SK-N-SH (cell line): ENCODE measurements around the gene DEGS1. TPM values are rescaled to one million over a fixed set of nuclear protein-coding genes. Genes with fewer than 3 reads are reported as not detected.

Experiments
- CTCF ChIA-PET: fragments of 300-600, 350-600 bp; formaldehyde crosslinking; extraction: SDS; loops from one replicate; lab custom pipeline; 2021; lab: Yijun Ruan, JAX
- POLR2A ChIA-PET: fragments of 350-600 bp; sonication (Branson Sonifier 250); formaldehyde crosslinking; extraction: SDS; loops from one replicate; lab custom pipeline; 2020; ENCODE audit warnings: antibody characterized with exemption, inconsistent platforms; lab: Yijun Ruan, JAX
- DNase-seq: peaks from one replicate; pipeline ENCODE4 v3.0.0; 2012
- H2AFZ ChIP-seq: fragments of 200-600 bp; sonication (generic); 2 replicates; pipeline ENCODE4 v1.8.1; 2016; ENCODE audit warnings: antibody characterized with exemption, mild to moderate bottlenecking, low read depth
- H3F3A ChIP-seq: fragments of 200-600 bp; sonication (generic); replicated peaks from 2 replicates; pipeline ENCODE3; 2016; ENCODE audit warnings: antibody characterized with exemption, mild to moderate bottlenecking; ENCODE audit not compliant: insufficient read depth
- H3K27ac ChIP-seq, 2 experiments: fragments of 200-500 bp in 1 of 2; fragments of 200-600 bp in 1 of 2; sonication (Bioruptor generic) in 1 of 2; sonication (generic), shearing (Covaris generic) in 1 of 2; 2 replicates each; pipeline versions ENCODE4 v1.5.1 to v1.6.1; 2014 to 2016; ENCODE audit warnings: low read depth in 2 of 2, inconsistent platforms in 1 of 2, low read length in 1 of 2, mild to moderate bottlenecking in 1 of 2, mixed read lengths in 1 of 2
- H3K27me3 ChIP-seq: fragments of 200-600 bp; sonication (generic), shearing (Covaris generic); 2 replicates; pipeline ENCODE4 v1.6.1; 2016; ENCODE audit warnings: mixed run types; ENCODE audit not compliant: insufficient read depth
- H3K36me3 ChIP-seq, 2 experiments: fragments of 200-500 bp in 1 of 2; fragments of 200-600 bp in 1 of 2; sonication (Bioruptor generic) in 1 of 2; sonication (generic) in 1 of 2; replicated peaks in 1 of 2; 2 replicates each; pipeline versions ENCODE3 to v1.5.1; 2014 to 2016; ENCODE audit warnings: low read length in 1 of 2, mild to moderate bottlenecking in 1 of 2; ENCODE audit not compliant: insufficient read depth in 2 of 2, control insufficient read depth in 1 of 2
- H3K4me1 ChIP-seq, 2 experiments: fragments of 200-500 bp in 1 of 2; fragments of 200-600 bp in 1 of 2; sonication (Bioruptor generic) in 1 of 2; sonication (generic), shearing (Covaris generic) in 1 of 2; 2 replicates each; pipeline versions ENCODE4 v1.5.1 to v1.6.1; 2014 to 2016; ENCODE audit warnings: low read depth in 1 of 2, low read length in 1 of 2, mixed run types in 1 of 2; ENCODE audit not compliant: insufficient read depth in 2 of 2, control insufficient read depth in 1 of 2
- H3K4me2 ChIP-seq: fragments of 200-600 bp; sonication (generic), shearing (Covaris generic); 2 replicates; pipeline ENCODE4 v1.6.1; 2017; ENCODE audit warnings: mixed run types
- H3K4me3 ChIP-seq, 2 experiments: fragments of 200-500 bp in 1 of 2; fragments of 200-600 bp in 1 of 2; sonication (Bioruptor generic) in 1 of 2; sonication (generic), shearing (Covaris generic) in 1 of 2; 2 replicates each; pipeline versions ENCODE4 v1.5.1 to v1.8.1; 2014 to 2016; ENCODE audit warnings: low read depth in 2 of 2, inconsistent platforms in 1 of 2, low read length in 1 of 2, mild to moderate bottlenecking in 1 of 2, mixed read lengths in 1 of 2, moderate library complexity in 1 of 2
- H3K79me2 ChIP-seq: fragments of 200-600 bp; sonication (generic); 2 replicates; pipeline ENCODE4 v1.8.1; 2017; ENCODE audit warnings: mild to moderate bottlenecking; ENCODE audit not compliant: insufficient read depth
- H3K9ac ChIP-seq: fragments of 200-600 bp; sonication (generic); 2 replicates; pipeline ENCODE4 v1.6.1; 2017; ENCODE audit warnings: mixed run types
- H3K9me2 ChIP-seq: fragments of 200-600 bp; sonication (generic); 2 replicates; pipeline ENCODE4 v1.6.1; 2017; ENCODE audit warnings: mixed run types
- H3K9me3 ChIP-seq: fragments of 200-600 bp; sonication (generic); 2 replicates; pipeline ENCODE4 v1.6.1; 2017; ENCODE audit warnings: mixed run types, mild to moderate bottlenecking, moderate library complexity
- H4K20me1 ChIP-seq: fragments of 200-600 bp; sonication (generic); 2 replicates; pipeline ENCODE4 v1.6.1; 2017; ENCODE audit warnings: mild to moderate bottlenecking, mixed run types; ENCODE audit not compliant: insufficient read depth
- ELF1 ChIP-seq: IDR thresholded peaks from 2 replicates; pipeline ENCODE4 v1.4.0; 2012
- EZH2phosphoT487 ChIP-seq: fragments of 200-600 bp; sonication (generic); IDR thresholded peaks from 2 replicates; pipeline ENCODE4 v1.6.1; 2017; ENCODE audit warnings: low read depth, mixed run types, mild to moderate bottlenecking, antibody characterized with exemption, moderate library complexity, borderline replicate concordance
- GATA2 ChIP-seq: sonication (generic); formaldehyde crosslinking; IDR thresholded peaks from 2 replicates; pipeline ENCODE4 v1.5.0; 2020; ENCODE audit warnings: mild to moderate bottlenecking, missing genetic modification reagents
- JUND ChIP-seq: IDR thresholded peaks from 2 replicates; pipeline ENCODE4 v1.4.0; 2012
- MEF2A ChIP-seq: IDR thresholded peaks from 2 replicates; pipeline ENCODE4 v1.4.0; 2012; ENCODE audit warnings: low read depth, borderline replicate concordance
- MXI1 ChIP-seq: IDR thresholded peaks from 2 replicates; pipeline ENCODE4 v1.6.1; 2012; ENCODE audit warnings: mild to moderate bottlenecking, low read depth, low read length, improper control_type of control experiment
- NFIC ChIP-seq: IDR thresholded peaks from 2 replicates; pipeline ENCODE4 v1.4.0; 2012; ENCODE audit warnings: borderline replicate concordance
- NRF1 ChIP-seq: IDR thresholded peaks from 2 replicates; pipeline ENCODE4 v1.6.1; 2012; ENCODE audit warnings: low read depth, mild to moderate bottlenecking, low read length
- RFX5 ChIP-seq: IDR thresholded peaks from 2 replicates; pipeline ENCODE4 v1.6.1; 2012; ENCODE audit warnings: mild to moderate bottlenecking, improper control_type of control experiment, low read length
- RXRA ChIP-seq: IDR thresholded peaks from 2 replicates; pipeline ENCODE4 v1.4.0; 2012; ENCODE audit warnings: low read depth, mild to moderate bottlenecking, borderline replicate concordance
- SIN3A ChIP-seq: IDR thresholded peaks from 2 replicates; pipeline ENCODE4 v1.6.1; 2012; ENCODE audit warnings: low read depth, mild to moderate bottlenecking, low read length, moderate library complexity, borderline replicate concordance
- SMC3 ChIP-seq: IDR thresholded peaks from 2 replicates; pipeline ENCODE4 v1.6.1; 2012; ENCODE audit warnings: low read depth, low read length, improper control_type of control experiment
- TAF1 ChIP-seq: IDR thresholded peaks from 2 replicates; pipeline ENCODE4 v1.6.1; 2012; ENCODE audit warnings: low read depth, mild to moderate bottlenecking, low read length, moderate library complexity, borderline replicate concordance
- TCF12 ChIP-seq: IDR thresholded peaks from 2 replicates; pipeline ENCODE4 v1.4.0; 2012
- TEAD4 ChIP-seq: IDR thresholded peaks from 2 replicates; pipeline ENCODE4 v1.4.0; 2012; ENCODE audit warnings: mild to moderate bottlenecking, borderline replicate concordance; ENCODE audit not compliant: insufficient read depth
- YY1 ChIP-seq: IDR thresholded peaks from 2 replicates; pipeline ENCODE4 v1.4.0; 2012; ENCODE audit warnings: low read depth, mild to moderate bottlenecking
- WGBS: methylation state at CpG from one replicate; pipeline ENCODE4 v1.1.6; 2017; ENCODE audit warnings: low lambda C conversion rate; 5-methylcytosine and 5-hydroxymethylcytosine counted together
- polyA plus RNA-seq, 3 experiments: library from polyadenylated mRNA; depleted of rRNA; stranded (reverse); fragments of >200 nt; gene quantifications; 2 replicates each; pipeline ENCODE4 v1.2.3, GENCODE V29; 2012
- TF ChIP-seq, protein P1 (sequence below): IDR thresholded peaks from 2 replicates; pipeline ENCODE4 v1.4.0; 2012; ENCODE audit warnings: low read depth, borderline replicate concordance
- TF ChIP-seq, protein P2 (sequence below): fragments of 200-600 bp; sonication (generic); IDR thresholded peaks from 2 replicates; pipeline ENCODE4 v1.6.1; 2017; ENCODE audit warnings: antibody characterized with exemption, mild to moderate bottlenecking, moderate library complexity
- TF ChIP-seq, protein P3 (sequence below): IDR thresholded peaks from 2 replicates; pipeline ENCODE4 v1.4.0; 2012; ENCODE audit warnings: low read depth

The DEGS1 gene
- polyA plus RNA-seq, 1 of the 3 experiments (the other 2 are of a cell fraction), result 62.3 TPM

DNA sequence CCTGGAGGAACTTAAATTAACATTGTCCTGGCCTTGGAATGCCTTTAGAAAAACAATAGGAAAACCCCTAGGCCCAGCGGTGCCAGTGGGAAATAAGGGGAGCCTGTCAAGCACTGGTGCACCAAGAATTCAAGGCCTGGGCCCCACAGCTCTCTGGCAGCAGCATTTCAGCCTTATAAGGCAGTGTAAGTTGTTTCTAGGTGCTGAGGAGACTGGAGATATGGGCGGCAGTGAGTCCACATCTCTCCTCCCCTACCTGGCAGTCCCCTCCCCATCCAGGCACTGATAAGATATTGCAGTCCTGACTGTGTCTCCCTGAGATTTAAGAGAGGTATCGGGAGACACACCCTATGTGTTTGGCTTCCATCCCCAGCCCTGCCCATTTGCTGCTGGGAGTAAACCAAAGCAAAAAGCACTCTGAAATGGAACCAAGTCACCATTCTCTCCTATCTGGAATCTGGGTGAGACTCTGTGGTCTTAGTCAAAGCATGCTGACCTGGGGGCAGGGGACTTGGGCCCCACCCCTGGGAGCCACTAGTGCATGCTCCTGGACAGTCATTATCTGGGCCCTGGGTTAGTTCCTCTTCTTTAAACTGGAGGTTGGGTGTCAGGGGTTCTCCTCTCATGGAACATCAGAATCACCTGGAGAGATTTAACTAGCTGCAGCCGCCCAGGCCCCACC, 30.5 kb downstream of the DEGS1 start:
- H3F3A ChIP-seq, result peaks cover 7% of the 10 kb centered on the region
- no peak for TF ChIP-seq JUND
- TF ChIP-seq RXRA, result no peak
- TF ChIP-seq, protein P1, sequence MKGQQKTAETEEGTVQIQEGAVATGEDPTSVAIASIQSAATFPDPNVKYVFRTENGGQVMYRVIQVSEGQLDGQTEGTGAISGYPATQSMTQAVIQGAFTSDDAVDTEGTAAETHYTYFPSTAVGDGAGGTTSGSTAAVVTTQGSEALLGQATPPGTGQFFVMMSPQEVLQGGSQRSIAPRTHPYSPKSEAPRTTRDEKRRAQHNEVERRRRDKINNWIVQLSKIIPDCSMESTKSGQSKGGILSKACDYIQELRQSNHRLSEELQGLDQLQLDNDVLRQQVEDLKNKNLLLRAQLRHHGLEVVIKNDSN, result no peak
- TF ChIP-seq MEF2A, result no peak
- no peak for TF ChIP-seq MXI1
- no peak for TF ChIP-seq EZH2phosphoT487
- no peak for TF ChIP-seq RFX5
- H3K9me2 ChIP-seq, result no peaks in the 10 kb centered on the region
- no peak overlapping the region for H3K27ac ChIP-seq
- POLR2A ChIA-PET, result interaction anchor here (1.2 kb wide), 1 partner anchor 29 kb away, joined by 4 read pairs; no protein-coding TSS in a partner anchor
- 97% methylated on average over 4 of the region's 4 CpGs for WGBS
- H3K27me3 ChIP-seq, result no peaks in the 10 kb centered on the region
- no peak for DNase-seq
- no peaks in the 10 kb centered on the region for H4K20me1 ChIP-seq
- CTCF ChIA-PET, result no interaction called here
- no peaks in the 10 kb centered on the region for H3K9me3 ChIP-seq
- no peak overlapping the region for H3K4me2 ChIP-seq
- H3K4me3 ChIP-seq, result no peak overlapping the region
- H3K36me3 ChIP-seq, result no peaks in the 10 kb centered on the region
- no peak overlapping the region for H2AFZ ChIP-seq
- no peak overlapping the region for H3K9ac ChIP-seq
- peaks cover 7 to 14% of the 10 kb centered on the region in 2 experiments for H3K4me1 ChIP-seq
- H3K79me2 ChIP-seq, result no peaks in the 10 kb centered on the region

DNA sequence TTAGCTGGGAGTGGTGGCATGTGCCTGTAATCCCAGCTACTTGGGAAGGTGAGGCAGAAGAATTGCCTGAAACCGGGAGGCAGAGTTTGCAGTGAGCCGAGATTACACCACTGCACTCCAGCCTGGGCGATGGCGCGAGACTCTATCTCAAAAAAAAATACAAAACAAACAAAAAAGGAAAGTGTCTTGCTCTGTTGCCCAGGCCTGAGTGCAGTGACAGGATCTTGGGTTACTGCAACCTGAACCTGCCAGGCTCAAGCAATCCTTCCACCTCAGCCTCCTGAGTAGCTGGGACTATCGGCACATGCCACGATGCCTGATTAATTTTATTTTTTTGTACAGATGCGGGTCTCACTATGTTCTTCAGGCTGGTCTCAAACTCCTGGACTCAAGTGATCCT, 33.3 kb downstream of the DEGS1 start:
- 98% methylated on average over 8 of the region's 8 CpGs for WGBS
- H4K20me1 ChIP-seq, result no peaks in the 10 kb centered on the region
- H3K4me2 ChIP-seq, result no peak overlapping the region
- CTCF ChIA-PET, result no interaction called here
- no peak for TF ChIP-seq SMC3
- TF ChIP-seq NRF1, result no peak
- no peak for TF ChIP-seq SIN3A
- TF ChIP-seq JUND, result no peak
- TF ChIP-seq, protein P2, sequence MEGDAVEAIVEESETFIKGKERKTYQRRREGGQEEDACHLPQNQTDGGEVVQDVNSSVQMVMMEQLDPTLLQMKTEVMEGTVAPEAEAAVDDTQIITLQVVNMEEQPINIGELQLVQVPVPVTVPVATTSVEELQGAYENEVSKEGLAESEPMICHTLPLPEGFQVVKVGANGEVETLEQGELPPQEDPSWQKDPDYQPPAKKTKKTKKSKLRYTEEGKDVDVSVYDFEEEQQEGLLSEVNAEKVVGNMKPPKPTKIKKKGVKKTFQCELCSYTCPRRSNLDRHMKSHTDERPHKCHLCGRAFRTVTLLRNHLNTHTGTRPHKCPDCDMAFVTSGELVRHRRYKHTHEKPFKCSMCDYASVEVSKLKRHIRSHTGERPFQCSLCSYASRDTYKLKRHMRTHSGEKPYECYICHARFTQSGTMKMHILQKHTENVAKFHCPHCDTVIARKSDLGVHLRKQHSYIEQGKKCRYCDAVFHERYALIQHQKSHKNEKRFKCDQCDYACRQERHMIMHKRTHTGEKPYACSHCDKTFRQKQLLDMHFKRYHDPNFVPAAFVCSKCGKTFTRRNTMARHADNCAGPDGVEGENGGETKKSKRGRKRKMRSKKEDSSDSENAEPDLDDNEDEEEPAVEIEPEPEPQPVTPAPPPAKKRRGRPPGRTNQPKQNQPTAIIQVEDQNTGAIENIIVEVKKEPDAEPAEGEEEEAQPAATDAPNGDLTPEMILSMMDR, result no peak
- no peak for TF ChIP-seq TCF12
- no peak for TF ChIP-seq ELF1
- no peak for TF ChIP-seq TEAD4
- TF ChIP-seq TAF1, result no peak
- TF ChIP-seq, protein P1, result no peak
- no peak for TF ChIP-seq YY1
- TF ChIP-seq MXI1, result no peak
- TF ChIP-seq NFIC, result no peak
- TF ChIP-seq, protein P3, sequence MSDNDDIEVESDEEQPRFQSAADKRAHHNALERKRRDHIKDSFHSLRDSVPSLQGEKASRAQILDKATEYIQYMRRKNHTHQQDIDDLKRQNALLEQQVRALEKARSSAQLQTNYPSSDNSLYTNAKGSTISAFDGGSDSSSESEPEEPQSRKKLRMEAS, result no peak
- no peak for TF ChIP-seq GATA2
- no peak overlapping the region for H3K4me3 ChIP-seq
- no peak overlapping the region for H2AFZ ChIP-seq
- H3K27ac ChIP-seq, result no peak overlapping the region
- no peak overlapping the region for H3K9ac ChIP-seq
- H3K27me3 ChIP-seq, result no peaks in the 10 kb centered on the region
- no peaks in the 10 kb centered on the region for H3K79me2 ChIP-seq
- POLR2A ChIA-PET, result no interaction called here
- peaks cover 4 to 10% of the 10 kb centered on the region in 2 experiments; a peak in 3 of 4 replicates for H3K4me1 ChIP-seq
- H3F3A ChIP-seq, result peaks cover 3% of the 10 kb centered on the region
- H3K36me3 ChIP-seq, result no peaks in the 10 kb centered on the region
- no peaks in the 10 kb centered on the region for H3K9me3 ChIP-seq
- no peaks in the 10 kb centered on the region for H3K9me2 ChIP-seq
- DNase-seq, result no peak
